HG02943 (cell line): ENCODE measurements around the gene KCNK3.

Experiments
- ATAC-seq: cut with Tn5 transposase; IDR thresholded peaks from one replicate; pipeline ENCODE4 v1.9.1; 2021; ENCODE audit warnings: mild to moderate bottlenecking, low read depth, moderate library complexity; ENCODE audit not compliant: unreplicated experiment

The KCNK3 gene

GRCh38 chr2:26685989-26686839 lies 6.3 kb upstream of the KCNK3 start:
- no peak for ATAC-seq

- ATAC-seq = no peak
Observed at GRCh38 chr2:26687328-26687727, 5.2 kb upstream of the KCNK3 start.

GRCh38 chr2:26687801-26688200 lies 4.7 kb upstream of the KCNK3 start:
- no peak for ATAC-seq

GRCh38 chr2:26691161-26691560 lies 1.4 kb upstream of the KCNK3 start:
- ATAC-seq = no peak

- no peak for ATAC-seq
Observed at GRCh38 chr2:26691881-26692278, 642 bp upstream of the KCNK3 start.

GRCh38 chr2:26692897-26693849 lies 651 bp downstream of the KCNK3 start:
- no peak for ATAC-seq

- no peak for ATAC-seq
Observed at GRCh38 chr2:26694001-26694400, 1.5 kb downstream of the KCNK3 start.

- no peak for ATAC-seq
Observed at GRCh38 chr2:26696351-26696816, 3.9 kb downstream of the KCNK3 start.

GRCh38 chr2:26697425-26697824 lies 4.9 kb downstream of the KCNK3 start:
- no peak for ATAC-seq

- no peak for ATAC-seq
Observed at GRCh38 chr2:26699295-26699694, 6.8 kb downstream of the KCNK3 start.

- ATAC-seq = no peak
Observed at GRCh38 chr2:26700078-26700477, 7.6 kb downstream of the KCNK3 start.

GRCh38 chr2:26701596-26701995 lies 9.1 kb downstream of the KCNK3 start:
- ATAC-seq = no peak

- no peak for ATAC-seq
Observed at GRCh38 chr2:26702025-26702424, 9.5 kb downstream of the KCNK3 start.

GRCh38 chr2:26704441-26704977 lies 12.0 kb downstream of the KCNK3 start:
- ATAC-seq = no peak

- no peak for ATAC-seq
Observed at GRCh38 chr2:26705126-26705525, 12.6 kb downstream of the KCNK3 start.

GRCh38 chr2:26706093-26706492 lies 13.6 kb downstream of the KCNK3 start:
- ATAC-seq = no peak

- no peak for ATAC-seq
Observed at GRCh38 chr2:26706616-26707473, 14.3 kb downstream of the KCNK3 start.

- no peak for ATAC-seq
Observed at GRCh38 chr2:26707747-26708146, 15.2 kb downstream of the KCNK3 start.

GRCh38 chr2:26708457-26708856 lies 15.9 kb downstream of the KCNK3 start:
- ATAC-seq = no peak
